Stimulated activated CD4-positive, alpha-beta T cell treated with anti-CD3 and anti-CD28 coated beads, Interleukin-4, amount 100 ng/mL, for 48 hours (primary cell): Measurements from ENCODE around the gene HRH3.

Experiments used
- DNase-seq, 2 donors: peaks; one replicate each; pipeline ENCODE4 v3.0.0-alpha.2; 2020; ENCODE audit warnings: low read depth in 2 of 2

HRH3 gene

DNA sequence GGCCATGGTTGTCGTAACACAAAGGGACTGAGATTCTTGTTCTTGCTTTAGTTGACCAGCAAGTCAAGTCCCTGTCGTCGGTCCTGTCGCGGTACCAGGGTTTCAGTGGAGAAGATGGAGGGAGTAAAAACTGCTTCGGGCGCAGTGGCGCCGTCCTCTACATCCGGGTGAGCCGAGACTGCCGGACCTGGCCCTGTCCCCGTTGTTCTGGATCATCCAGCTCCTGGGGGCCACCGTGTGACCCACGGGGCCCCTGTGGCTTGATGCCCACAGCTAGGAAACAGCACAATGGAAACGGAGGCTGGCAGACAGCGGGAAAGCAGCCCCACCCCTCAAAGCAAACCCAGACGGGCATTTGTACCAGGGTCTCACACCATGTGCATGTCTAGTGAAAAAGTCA is 22.3 kb downstream of the HRH3 start:
- no peak for DNase-seq

DNA sequence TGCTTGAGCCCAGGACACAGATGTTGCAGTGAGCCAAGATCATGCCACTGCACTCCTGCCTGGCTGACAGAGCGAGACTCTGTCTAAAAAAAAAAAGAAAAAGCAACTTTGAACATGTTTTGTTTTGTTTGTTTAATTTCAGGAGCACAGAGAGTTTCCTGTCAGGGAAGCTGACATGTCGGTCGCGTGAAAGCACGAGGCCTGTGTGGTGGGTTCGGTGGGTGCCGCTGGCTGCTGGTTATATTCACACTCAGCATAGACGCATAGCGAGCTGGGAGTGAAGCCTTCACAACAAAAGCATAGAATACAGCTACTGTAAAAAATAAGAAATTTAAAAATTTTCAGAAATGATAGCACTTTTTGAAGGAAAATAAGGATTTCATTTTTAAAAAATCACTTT is 22.8 kb downstream of the HRH3 start:
- no peak for DNase-seq

DNA sequence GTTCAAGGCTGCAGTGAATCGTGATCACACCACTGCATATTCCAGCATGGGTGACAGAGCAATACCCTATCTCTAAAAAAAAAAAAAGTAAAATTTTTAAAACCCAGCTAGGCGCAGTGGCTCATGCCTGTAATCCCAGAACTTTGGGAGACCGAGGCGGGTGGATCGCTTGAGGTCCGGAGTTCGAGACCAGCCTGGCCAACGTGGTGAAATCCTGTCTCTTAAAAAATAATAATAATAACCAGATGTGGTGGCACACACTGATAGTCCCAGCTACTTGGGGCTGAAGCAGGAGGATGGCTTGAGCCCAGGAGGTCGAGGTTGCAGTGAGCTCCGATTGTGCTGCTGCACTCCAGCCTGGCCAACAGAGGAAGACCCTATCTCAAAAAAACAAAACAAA is 23.8 kb downstream of the HRH3 start:
- DNase-seq = no peak

DNA sequence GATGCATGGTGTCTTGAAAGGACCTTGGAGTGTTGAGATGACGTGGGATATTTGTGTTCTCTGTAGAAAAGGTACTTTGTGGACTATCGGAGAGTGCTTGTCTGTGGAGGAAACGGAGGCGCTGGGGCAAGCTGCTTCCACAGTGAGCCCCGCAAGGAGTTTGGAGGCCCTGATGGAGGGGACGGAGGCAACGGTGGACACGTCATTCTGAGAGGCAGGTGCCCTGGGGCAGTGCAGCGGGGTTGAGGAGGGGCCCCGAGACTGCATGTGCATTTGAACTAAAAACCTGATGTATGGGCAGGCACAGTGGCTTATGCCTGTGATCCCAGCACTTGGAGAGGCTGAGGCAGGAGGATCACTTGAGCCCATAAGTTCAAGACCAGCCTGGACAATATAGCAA is 24.3 kb downstream of the HRH3 start:
- no peak for DNase-seq

DNA sequence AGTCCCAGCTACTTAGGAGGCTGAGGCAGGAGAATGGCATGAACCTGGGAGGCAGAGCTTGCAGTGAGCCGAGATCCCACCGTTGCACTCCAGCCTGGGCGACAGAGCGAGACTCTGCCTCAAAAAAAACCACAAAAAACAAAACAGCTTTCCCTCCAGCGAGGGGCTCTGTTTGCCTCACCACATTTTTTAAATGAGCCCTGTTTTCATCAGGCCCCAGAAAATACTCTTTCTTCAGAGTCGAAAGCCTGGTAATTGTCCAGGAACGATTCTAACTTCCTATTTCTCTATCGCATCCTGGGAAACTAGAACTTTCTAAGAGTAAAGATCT is 25.0 kb downstream of the HRH3 start:
- no peak for DNase-seq

DNA sequence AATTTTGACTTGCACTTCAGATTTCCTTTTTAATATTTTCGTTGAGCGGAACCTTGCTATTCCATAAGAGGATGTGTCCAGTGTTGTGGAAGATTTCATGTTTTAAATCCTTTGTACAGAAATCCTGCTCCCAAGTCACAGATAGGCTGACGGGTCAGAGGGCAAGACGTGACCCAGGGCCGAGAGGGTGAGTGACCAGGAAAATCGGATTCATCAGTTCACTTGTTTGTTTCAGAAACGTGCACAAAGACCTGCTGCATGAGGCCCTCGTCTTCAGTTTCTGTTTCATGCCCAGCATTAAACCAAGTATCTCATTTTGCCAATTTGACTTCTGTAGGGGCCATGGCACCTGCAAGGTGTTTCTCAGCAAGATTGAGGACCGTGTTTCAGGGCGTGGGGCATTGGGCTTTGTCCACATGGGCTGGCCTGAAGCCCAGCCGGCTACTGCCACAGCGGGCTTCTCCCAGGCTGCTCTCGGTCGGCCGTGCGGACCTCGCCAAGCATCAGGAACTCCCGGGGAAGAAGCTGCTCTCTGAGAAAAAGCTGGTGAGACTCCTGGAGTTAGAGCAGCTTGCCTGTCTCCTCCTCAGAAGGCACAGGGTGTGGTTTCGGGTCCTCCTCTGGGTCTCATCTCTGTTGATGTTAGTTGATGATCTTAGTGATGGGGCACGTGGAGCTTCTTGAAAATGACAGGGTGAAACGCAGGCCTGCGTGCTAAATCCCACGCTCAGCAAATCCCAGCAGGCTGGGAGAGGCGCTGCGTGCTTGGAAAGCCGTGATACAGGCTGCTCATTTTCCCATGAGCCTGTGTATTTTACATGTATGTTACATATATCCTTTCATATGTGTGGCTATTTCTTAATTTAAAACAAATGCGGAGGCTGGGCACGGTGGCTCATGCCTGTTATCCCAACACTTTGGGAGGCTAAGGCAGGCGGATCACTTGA is 26.7 kb downstream of the HRH3 start:
- no peak for DNase-seq

DNA sequence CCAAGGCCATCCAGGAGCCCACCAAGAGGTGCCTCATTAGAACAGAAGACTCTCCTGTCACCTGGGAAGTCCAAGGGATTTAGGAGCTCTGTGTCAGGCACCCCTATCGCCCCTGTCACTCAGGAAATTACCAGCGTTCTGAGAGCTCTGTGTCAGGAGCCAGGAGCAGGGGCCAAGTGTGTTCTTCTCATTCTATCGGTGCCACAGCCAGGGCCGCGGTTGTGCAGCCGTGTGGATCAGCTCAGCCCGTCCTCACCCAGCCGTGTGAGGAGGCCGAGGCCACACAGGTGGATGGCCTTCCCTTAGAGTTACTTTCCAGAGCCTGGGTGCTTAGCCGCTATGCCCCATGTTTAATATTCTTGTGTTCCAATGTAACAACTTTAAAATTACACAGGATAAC is 27.4 kb downstream of the HRH3 start:
- DNase-seq = no peak

DNA sequence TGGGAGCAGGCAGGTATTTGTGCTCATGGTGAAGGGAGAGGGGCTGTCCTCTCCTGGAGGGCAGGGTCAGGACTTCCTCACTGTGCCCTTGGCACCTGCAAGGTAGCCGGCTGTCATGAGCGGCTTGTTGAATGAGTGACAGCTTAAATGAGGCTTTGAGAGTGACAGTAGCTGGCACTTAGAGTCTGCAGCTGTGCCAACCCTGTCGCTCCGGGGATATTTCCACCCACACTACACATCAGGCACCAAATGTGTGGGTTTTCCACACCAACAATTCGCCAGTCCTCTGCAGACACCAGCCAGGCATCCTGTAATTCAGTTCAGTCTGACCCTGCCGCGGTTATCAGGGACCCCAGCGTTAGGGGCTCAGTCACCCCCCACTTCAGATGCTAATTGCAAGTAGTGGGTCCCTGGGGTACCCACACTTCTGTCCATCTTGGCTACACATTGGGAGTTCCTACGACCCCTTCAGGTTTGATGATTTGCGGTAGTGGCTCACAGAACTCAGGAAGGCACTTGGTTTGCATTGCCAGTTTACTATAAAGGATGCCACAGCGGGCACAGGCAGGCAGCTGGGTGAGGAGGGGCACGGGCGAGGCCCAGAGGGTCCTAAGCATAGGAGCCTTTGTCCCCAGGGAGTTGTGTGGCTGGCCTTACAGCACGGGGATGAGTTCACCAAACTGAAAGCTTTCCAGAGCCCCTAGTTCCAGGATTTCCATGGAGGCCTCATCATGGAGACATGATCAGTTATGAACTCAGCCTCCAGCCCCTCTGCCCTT is 28.1 kb downstream of the HRH3 start:
- DNase-seq = no peak

DNA sequence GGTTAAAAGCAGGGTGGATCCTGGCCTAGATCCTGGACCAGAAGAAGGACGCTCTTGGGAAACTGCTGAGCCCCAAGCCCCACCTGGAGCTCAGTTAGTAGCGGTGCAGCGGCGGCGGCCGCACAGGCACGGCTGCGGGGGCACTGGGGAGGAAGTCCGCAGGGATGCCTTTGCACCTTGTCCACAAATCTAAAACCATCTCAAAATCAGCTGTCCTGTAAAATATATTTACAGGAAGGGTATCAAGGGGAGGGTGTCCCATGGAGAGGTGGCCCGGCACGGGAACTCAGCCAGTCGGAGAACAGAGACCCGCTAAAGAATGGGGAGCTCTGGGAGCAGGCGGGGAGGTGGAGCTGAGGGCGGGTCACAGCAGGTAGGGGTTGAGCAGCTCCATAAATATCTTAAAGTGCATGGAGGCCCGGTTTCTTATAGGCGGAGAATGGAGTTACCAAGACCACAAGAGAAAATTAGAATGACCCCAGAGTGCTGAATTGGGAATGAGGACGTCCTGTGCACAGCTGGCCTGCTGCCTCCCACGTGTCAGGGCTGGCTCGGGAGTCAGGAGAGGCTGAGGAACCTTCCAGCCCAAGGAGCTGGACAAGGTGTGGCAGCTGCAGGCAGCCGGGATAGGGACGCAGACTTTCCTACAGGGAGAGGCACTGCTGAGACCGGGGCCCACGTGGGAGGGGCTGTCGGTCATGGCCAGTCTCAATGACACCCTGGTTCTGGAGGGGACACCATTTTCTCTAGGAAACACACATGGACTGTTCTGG is 29.3 kb downstream of the HRH3 start:
- DNase-seq = no peak

DNA sequence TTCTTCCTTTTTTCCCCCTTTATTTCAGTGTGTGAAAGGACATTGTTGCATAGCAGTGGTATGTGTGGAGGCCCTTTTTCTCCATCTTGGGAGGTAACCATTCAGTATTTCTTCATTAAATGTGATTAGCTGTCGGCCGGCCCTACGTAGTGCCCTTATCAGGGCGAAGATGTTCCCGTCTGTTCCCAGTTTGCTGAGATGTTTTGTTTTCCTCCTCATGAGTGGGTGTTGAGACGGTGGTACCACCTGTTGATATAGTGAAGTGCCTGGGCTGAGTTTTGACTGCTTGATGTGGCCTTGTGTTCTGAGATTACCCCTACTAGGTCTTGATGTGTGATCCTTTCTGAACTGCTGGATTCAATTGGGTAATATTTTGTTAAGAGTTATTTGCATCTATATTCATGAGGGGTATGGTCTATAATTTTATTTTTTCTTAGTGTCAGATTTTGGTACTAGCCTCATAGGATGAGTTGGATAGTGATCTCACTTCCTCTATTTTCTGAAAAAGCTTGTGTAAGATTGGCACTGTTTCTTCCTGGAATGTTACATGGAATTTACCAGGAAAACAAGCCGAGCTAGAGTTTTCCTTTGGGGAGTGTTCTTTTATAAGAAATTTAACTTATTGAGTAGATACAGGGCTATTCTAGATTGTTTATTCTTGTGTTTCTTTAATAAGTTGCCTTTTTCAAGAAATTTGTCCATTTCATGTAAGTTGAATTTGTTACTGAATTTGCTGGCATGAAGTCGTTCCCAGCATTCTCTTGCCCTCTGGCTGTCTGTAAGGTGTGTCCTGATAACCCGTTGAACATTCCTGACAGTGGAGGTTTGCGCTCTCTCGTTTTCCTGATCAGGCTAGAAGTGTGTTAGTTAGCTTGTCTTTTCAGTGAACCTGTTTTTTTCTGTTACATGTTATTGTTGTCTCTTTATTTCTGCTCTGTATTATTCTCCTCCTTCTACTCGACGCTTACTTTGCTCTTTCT is 32.9 kb downstream of the HRH3 start:
- no peak for DNase-seq

DNA sequence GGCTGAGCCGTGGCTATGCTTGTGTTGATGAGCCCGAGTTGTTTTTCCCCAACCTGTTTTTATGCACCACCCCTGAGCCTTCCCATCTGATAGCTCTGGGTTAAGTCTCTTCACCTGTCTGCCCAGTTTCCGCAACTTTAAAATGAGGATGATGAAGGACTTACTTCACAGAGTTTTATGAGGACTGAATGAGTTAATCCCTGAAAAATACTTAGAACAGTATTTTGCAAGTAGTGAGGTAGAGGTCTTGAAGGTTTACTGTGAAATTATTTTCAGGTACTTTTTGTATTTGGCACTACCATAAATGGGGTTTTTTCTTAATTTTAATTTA is 34.0 kb downstream of the HRH3 start:
- no peak for DNase-seq

DNA sequence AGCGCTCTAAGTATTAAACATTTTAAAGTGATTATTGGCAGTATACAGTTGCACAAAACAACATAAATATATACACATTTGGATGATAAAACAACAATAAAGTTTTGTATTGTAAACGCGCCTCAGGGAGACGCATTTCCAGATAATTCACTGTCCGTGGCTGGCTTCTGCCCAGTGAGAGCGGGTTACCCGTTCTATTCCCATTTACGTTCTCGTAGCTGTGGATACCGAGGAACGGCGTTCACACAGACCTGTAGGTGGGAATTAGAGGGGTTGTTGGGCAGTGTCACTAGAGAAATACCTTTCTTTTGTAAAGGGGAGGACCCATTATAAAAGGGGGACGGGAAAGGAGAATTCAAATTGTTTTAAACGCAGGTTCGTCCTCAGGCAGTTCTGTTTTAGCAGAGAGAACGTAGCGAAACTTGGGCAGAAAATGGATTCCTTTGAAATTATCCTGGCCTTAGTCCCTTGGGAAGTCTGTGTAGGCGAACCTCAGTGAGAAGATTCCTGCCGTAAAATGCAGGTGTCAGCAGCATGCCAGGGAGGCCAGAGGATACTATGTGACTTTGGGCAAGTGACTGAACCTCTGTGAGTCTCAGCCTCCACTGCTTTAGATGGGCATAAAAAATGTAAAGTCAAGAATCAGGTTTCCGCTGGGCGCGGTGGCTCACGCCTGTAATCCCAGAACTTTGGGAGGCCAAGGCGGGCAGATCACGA is 36.5 kb downstream of the HRH3 start:
- no peak for DNase-seq

DNA sequence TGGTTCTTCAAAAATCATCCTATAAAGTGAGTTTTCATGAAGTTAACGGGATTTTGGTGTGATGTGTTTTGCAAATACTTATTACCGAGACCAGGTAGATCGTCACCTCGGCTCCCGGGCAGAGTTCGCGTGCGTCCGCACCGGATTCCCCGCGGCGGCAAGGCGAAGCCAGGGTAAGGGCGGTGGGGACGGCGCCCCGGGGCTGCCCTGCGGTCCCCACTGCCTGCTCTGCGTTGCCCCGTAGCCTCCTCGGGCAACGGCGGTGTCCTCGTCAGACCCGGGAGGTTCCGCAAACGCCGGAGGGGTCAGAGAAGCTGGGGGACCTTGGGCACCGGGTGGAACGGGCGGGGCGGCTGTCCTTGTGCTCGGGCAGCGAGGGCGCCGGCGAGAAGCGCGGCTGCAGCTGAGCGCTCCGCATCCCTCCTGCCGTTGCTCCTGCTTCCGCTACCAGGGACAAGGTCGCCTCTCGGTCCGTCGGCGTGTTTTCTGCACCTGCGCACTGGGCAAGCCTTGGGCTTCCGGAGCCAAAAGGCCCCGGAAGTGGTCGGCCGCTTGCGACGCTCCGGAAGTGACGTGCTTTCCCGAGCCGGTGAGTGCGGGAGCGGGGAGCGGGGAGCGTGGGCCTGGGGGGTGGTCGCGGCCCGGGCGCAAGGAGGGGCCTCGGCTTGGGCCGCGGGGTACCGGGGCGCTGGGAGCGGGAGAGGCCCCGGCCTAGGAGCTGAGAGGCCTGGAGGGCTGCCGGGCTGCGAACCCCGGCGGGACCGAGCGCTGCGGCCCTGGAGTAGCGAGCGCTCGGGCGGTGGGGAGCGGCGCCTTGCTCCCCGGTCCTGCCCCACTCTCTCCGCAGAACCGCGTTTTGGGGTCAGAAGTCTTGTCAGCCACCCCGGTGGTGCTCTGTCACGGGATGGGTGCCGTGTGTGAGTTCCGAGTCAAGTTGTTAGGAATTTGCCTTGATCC is 37.3 kb downstream of the HRH3 start, which contains the start of gene MTG2:
Gene MTG2 (plus strand): TSS at position 560 of the 957 bp plus-strand sequence. CDS start 10,393 bp downstream, outside the sequence.
- DNase-seq = peak; percentile 88 to 93

DNA sequence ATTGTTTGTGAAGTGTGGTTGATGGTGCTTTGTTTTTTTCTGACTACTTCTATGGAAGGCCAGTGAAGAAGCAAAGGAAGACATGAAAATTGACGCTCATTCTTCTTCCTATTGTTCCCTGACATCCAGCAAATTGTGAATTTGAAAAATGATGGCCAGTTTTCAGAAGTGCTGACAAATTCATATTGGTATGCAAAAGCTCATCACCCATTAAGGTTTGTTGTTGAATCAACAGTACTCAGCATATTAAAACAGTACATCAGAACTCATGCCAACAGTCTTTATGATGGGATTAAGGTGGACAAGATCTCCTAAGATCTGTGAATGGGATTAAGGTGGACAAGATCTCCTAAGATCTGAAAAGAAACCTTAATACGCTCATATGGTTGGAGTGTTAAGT is 38.3 kb downstream of the HRH3 start:
- no peak for DNase-seq

DNA sequence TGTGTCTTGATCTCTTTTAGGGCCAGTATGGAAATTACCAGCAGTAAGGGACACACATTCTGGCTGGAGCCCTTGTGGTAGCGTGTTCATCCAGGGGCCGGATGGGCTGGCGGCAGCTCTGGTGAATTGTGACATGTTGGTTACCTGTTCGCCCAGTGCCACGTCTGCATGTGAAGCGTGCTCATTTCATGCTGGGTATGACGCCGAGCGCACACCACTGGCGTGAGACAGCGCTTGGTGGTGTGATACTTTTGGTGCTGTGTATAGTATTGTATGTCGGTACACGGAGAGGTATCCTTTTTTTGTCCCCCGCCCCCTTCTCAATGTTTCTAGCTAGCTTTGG is 40.9 kb downstream of the HRH3 start:
- no peak for DNase-seq

DNA sequence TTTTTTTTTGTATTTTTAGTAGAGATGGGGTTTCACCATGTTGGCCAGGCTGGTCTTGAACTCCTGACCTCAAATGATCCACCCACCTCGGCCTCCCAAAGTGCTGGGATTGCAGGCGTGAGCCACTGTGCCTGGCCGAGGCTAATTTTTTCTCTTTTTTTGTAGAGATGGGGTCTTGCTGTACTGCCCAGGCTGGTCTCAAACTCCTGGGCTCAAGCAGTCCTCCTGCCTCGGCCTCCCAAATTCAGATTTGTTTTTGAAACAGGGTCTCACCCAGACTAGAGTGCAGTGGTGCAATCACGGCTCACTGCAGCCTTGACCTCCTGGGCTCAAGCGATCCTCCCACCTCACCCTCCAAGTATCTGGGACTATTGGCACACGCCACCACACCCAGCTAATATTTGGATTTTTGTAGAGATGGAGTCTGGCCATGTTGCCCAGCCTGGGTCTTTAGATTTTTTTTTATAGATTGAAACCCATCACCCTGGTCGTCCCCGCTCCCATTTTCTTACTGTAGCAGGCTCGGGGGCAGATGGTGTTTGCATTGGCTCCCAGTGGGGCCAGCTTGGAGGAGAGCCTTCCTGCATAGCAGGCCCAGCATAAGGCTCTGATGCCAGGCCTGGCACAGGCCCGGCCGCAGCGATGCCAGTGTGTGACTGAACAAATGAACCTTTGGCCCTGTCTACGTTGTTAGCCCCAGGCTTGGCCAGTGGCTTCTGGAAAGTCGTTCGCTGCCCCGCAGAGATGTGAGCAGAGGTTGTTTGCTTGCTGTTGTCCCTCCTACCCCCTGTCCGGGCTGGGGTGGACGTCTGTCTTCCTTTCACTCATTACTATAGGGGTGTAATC is 41.5 kb downstream of the HRH3 start:
- DNase-seq = no peak

DNA sequence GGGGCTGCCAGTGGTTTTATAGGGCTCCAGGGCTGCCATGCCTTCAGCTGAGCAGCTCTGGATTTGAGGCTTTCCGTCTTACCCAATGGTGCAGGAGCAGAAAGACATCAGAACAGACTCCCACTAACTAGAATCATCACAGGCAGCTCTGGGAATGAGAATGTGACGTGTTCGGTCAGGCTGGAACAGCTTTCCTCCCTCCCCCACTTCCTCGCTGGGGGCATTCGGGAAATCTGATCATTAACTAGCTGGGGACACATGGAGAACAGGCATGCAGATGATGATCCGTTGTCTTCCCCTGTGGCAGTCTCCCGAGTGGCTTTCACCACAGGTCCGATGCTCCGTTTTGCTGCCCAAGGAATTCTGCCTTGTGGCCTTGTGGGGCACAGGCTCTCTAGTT is 42.8 kb downstream of the HRH3 start:
- no peak for DNase-seq

DNA sequence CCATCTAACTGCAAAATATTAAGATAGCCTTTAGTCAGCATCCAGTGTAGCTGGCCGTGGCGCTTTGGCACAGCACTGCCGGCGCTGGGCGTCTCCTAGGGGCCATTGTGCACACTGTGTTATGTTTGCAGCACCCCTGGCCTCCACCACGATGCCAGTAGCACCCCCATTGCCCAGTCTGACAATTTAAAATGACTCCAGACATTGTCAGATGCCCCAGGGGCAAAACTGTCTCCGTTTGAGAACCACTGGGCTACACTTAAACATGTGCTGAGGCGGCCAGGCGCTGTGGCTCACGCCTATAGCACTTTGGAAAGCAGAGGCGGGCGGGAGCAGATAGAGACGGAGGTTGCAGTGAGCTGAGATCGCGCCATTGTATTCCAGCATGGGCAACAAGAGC is 43.2 kb downstream of the HRH3 start:
- no peak for DNase-seq

DNA sequence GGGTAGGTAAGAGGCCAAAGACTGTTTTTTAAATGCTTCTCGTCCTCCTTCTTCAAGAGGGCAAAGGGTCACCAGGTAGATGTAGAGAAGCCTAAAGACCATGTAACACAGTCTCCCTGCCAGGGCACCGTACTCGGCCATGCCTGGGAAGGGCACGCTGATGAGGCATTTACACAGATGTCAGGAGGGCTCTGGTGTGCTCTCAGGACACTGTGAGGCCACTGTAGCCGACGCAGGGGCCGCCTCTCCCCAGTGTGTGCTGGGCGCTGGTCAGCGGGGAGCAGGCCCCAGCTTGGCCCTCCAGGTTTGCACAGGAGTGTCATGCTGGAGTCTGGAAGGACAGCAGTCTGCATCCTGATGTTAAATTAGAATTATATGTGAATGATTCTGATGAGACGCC is 44.4 kb downstream of the HRH3 start:
- no peak for DNase-seq
